ENCODE measurements around the gene IL13RA1. TPM values are rescaled to one million over a fixed set of nuclear protein-coding genes. Genes with fewer than 3 reads are reported as not detected.
A peak's percentile ranks its signal among the peaks of the same experiment; 100 is the strongest.

Gene IL13RA1
- total and polyA plus RNA-seq, 2 of the 13 experiments (the other 11 are each of a cell fraction or from before 2014, with no cell fraction given): 56.6 to 73.5 TPM

- H2AFZ ChIP-seq (ENCODE audit: low read length): no peak overlapping the region
- no peak overlapping the region for H3K9ac ChIP-seq (ENCODE audit: insufficient read depth, low read depth, low read length)
- no peaks in the 10 kb centered on the region for H3K9me3 ChIP-seq (ENCODE audit: low read length)
- ChIA-PET POLR2A (no interaction called here), CTCF (ENCODE audit: low intra/inter-chr PET ratio, low total read pairs) (no interaction called here)
- intact Hi-C loops (cut with micrococcal nuclease; ENCODE audit: unreplicated experiment) (no loop called here), in situ Hi-C loops (cut with HindIII; ENCODE audit: extremely low pct_ligation_motif_present, low pct_unique_long_range_greater_than_20kb) (no loop called here)
- no peak overlapping the region for H3K4me3 ChIP-seq (replicated peaks in 1 of 3; ENCODE audit: insufficient read depth in 1 of 3, low read depth in 2 of 3, low read length in 3 of 3)
- no peak for DNase-seq (ENCODE audit: low spot score)
- no peak for FAIRE-seq
- no peak overlapping the region for H3K4me2 ChIP-seq (ENCODE audit: low read depth, low read length)
- no peak for ATAC-seq
- H3K27ac ChIP-seq (ENCODE audit: extremely low read length, insufficient read depth, low read length): no peak overlapping the region
- H4K20me1 ChIP-seq (ENCODE audit: insufficient read depth, low read length): no peaks in the 10 kb centered on the region
- H3K27me3 ChIP-seq (ENCODE audit: control insufficient read depth in 1 of 2, insufficient read depth in 2 of 2, low read length in 2 of 2): no peaks in the 10 kb centered on the region
- TF ChIP-seq ZNF768 (CRISPR knock-in tag; IDR thresholded peaks at IDR 0.05) (peak; percentile 18; the same call in 1 of the 2 replicates), ZNF737 (CRISPR knock-in tag; IDR thresholded peaks at IDR 0.05; ENCODE audit: borderline replicate concordance) (no peak)
- H3K36me3 ChIP-seq (replicated peaks in 1 of 2; ENCODE audit: control insufficient read depth in 1 of 2, insufficient read depth in 2 of 2, low read length in 2 of 2): peaks cover 1 to 16% of the 10 kb centered on the region in 2 experiments; a peak in 1 of 5 replicates
- no peaks in the 10 kb centered on the region for H3K4me1 ChIP-seq (ENCODE audit: insufficient read depth, low read length)
- WGBS (ENCODE audit: low lambda C conversion rate): 100% methylated on average over 1 of the region's 1 CpG
- BruUV-seq (replicated peaks): TSS peak; percentile 16
- H3K79me2 ChIP-seq (ENCODE audit: insufficient read depth, low read length): no peaks in the 10 kb centered on the region
Observed at GRCh38 chrX:118763489-118763888, 36.1 kb downstream of the IL13RA1 start.

DNA sequence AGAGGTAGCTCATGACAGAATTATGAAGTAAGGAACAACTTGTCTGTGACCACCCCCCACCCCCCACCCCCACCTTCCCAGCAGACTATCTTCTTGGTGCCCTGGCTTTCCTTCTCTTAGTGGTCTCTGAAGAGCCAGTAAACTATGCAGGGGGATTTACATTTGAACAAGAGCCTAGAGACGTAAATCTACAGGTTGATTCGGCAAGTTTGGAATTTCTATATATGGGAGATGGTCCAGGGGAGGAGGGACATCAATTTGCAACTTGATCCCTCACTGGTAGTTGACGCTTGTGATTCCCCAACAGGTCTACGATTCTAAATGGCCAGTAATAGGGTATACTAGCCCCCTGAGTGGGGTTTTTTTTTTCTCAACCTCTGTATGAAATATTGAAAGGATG, 36.7 kb downstream of the IL13RA1 start:
- in situ Hi-C loops (cut with HindIII; ENCODE audit: extremely low pct_ligation_motif_present, low pct_unique_long_range_greater_than_20kb): no loop called here
- POLR2A ChIA-PET: no interaction called here
- no peak overlapping the region for H3K4me2 ChIP-seq (ENCODE audit: low read depth, low read length)
- no TSS peak for BruUV-seq (replicated peaks)
- H4K20me1 ChIP-seq (ENCODE audit: insufficient read depth, low read length): no peaks in the 10 kb centered on the region
- TF ChIP-seq NFKB2 (CRISPR knock-in tag; IDR thresholded peaks at IDR 0.05; ENCODE audit: borderline replicate concordance) (no peak), ZBTB7B (CRISPR knock-in tag; IDR thresholded peaks at IDR 0.05) (no peak)
- TF ChIP-seq, protein P1, sequence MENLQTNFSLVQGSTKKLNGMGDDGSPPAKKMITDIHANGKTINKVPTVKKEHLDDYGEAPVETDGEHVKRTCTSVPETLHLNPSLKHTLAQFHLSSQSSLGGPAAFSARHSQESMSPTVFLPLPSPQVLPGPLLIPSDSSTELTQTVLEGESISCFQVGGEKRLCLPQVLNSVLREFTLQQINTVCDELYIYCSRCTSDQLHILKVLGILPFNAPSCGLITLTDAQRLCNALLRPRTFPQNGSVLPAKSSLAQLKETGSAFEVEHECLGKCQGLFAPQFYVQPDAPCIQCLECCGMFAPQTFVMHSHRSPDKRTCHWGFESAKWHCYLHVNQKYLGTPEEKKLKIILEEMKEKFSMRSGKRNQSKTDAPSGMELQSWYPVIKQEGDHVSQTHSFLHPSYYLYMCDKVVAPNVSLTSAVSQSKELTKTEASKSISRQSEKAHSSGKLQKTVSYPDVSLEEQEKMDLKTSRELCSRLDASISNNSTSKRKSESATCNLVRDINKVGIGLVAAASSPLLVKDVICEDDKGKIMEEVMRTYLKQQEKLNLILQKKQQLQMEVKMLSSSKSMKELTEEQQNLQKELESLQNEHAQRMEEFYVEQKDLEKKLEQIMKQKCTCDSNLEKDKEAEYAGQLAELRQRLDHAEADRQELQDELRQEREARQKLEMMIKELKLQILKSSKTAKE (CRISPR knock-in tag; IDR thresholded peaks at IDR 0.05; ENCODE audit: borderline replicate concordance): no peak
- TF ChIP-seq, protein P2, sequence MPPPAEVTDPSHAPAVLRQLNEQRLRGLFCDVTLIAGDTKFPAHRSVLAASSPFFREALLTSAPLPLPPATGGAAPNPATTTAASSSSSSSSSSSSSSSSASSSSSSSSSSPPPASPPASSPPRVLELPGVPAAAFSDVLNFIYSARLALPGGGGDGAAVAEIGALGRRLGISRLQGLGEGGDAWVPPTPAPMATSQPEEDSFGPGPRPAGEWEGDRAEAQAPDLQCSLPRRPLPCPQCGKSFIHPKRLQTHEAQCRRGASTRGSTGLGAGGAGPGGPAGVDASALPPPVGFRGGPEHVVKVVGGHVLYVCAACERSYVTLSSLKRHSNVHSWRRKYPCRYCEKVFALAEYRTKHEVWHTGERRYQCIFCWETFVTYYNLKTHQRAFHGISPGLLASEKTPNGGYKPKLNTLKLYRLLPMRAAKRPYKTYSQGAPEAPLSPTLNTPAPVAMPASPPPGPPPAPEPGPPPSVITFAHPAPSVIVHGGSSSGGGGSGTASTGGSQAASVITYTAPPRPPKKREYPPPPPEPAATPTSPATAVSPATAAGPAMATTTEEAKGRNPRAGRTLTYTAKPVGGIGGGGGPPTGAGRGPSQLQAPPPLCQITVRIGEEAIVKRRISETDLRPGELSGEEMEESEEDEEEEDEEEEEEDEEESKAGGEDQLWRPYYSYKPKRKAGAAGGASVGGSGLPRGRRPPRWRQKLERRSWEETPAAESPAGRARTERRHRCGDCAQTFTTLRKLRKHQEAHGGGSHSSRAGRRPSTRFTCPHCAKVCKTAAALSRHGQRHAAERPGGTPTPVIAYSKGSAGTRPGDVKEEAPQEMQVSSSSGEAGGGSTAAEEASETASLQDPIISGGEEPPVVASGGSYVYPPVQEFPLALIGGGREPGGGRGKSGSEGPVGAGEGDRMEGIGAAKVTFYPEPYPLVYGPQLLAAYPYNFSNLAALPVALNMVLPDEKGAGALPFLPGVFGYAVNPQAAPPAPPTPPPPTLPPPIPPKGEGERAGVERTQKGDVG (CRISPR knock-in tag; IDR thresholded peaks at IDR 0.05; ENCODE audit: borderline replicate concordance): no peak
- TF ChIP-seq, protein P3, sequence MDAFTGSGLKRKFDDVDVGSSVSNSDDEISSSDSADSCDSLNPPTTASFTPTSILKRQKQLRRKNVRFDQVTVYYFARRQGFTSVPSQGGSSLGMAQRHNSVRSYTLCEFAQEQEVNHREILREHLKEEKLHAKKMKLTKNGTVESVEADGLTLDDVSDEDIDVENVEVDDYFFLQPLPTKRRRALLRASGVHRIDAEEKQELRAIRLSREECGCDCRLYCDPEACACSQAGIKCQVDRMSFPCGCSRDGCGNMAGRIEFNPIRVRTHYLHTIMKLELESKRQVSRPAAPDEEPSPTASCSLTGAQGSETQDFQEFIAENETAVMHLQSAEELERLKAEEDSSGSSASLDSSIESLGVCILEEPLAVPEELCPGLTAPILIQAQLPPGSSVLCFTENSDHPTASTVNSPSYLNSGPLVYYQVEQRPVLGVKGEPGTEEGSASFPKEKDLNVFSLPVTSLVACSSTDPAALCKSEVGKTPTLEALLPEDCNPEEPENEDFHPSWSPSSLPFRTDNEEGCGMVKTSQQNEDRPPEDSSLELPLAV (CRISPR knock-in tag; conservative IDR thresholded peaks at IDR 0.05; ENCODE audit: low read depth): no peak
- H3K27me3 ChIP-seq (ENCODE audit: control insufficient read depth in 1 of 2, insufficient read depth in 2 of 2, low read length in 2 of 2): no peaks in the 10 kb centered on the region
- CTCF ChIA-PET (ENCODE audit: low intra/inter-chr PET ratio, low total read pairs): no interaction called here
- intact Hi-C loops (cut with micrococcal nuclease; ENCODE audit: unreplicated experiment): no loop called here
- ATAC-seq: no peak
- H3K36me3 ChIP-seq (replicated peaks in 1 of 2; ENCODE audit: control insufficient read depth in 1 of 2, insufficient read depth in 2 of 2, low read length in 2 of 2): peaks cover 0 to 10% of the 10 kb centered on the region in 2 experiments; a peak in 1 of 5 replicates
- no peak overlapping the region for H3K27ac ChIP-seq (ENCODE audit: extremely low read length, insufficient read depth, low read length)
- no peak overlapping the region for H3K9ac ChIP-seq (ENCODE audit: insufficient read depth, low read depth, low read length)
- H3K9me3 ChIP-seq (ENCODE audit: low read length): no peaks in the 10 kb centered on the region
- FAIRE-seq: no peak
- H2AFZ ChIP-seq (ENCODE audit: low read length): no peak overlapping the region
- no peak for DNase-seq (ENCODE audit: low spot score)
- no peaks in the 10 kb centered on the region for H3K4me1 ChIP-seq (ENCODE audit: insufficient read depth, low read length)
- no peaks in the 10 kb centered on the region for H3K79me2 ChIP-seq (ENCODE audit: insufficient read depth, low read length)
- 96% methylated on average over 4 of the region's 4 CpGs for WGBS (ENCODE audit: low lambda C conversion rate)
- H3K4me3 ChIP-seq (replicated peaks in 1 of 3; ENCODE audit: insufficient read depth in 1 of 3, low read depth in 2 of 3, low read length in 3 of 3): no peak overlapping the region
